GM12875 (cell line): ENCODE data around the gene DTX4.
A peak's percentile ranks its signal among the peaks of the same experiment; 100 is the strongest.

ENCODE experiments used
- H3K4me3 ChIP-seq: one replicate; pipeline ENCODE4 v1.5.1; 2011; ENCODE audit warnings: low read depth, low read length, control low read depth
- CTCF ChIP-seq: IDR thresholded peaks from 2 replicates; pipeline ENCODE4 v1.5.1; 2011; ENCODE audit warnings: low read depth, mild to moderate bottlenecking, control low read depth, inconsistent platforms, low read length, moderate library complexity, borderline replicate concordance; ENCODE audit not compliant: insufficient read depth

The DTX4 gene

DNA sequence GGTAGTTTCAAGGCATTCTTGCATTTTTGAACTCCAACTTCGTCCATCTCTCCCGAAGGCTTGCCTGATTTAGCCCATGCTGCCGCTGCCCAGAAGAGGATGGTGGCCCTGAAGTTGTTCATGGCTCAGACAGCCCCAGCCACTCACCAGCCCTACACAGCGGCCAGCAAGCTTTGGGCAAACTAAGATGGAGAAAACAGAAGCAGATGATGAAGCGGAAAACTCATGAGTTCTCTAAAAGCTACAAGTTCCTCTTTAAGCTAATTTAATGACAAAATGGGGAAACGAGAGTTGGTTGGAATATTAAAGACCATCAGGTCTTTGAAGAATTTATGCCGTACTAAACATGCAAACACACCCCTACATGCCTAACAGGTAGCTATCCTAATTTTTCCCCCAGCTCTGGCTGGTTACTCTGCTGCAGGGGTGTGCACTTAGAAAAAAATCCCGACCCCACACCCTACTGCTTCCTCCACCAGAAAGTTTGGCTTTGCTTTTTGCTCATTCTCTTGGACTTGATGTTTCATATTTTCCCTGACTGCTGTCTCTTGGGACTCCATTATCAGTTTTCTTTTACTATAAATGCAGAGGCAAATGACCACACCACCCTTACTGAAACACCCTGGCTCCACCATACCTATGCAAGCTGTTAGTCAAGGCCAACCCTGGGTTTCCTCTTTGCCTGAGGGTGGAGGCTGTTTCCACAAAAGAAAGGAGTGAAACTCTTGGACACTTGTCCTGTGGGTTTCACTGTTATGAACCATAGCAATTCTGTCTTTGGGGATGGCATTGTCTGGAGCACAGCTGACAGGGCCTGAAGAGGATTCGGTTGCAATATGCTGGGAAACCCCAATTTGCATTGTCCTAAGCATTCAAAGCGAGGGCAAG, 41.1 kb downstream of the DTX4 start, which contains the start of gene MPEG1:
TSS of gene MPEG1 (minus strand) at position 184 of the 888 bp plus-strand sequence. CDS start at position 122, 62 bp downstream.
- peak within 1 kb of the TSS; percentile 67 for H3K4me3 ChIP-seq
- no peak for TF ChIP-seq CTCF

- no peak for TF ChIP-seq CTCF
- H3K4me3 ChIP-seq = no peak overlapping the region
Observed at GRCh38 chr11:59214141-59214893, 42.4 kb downstream of the DTX4 start.

DNA sequence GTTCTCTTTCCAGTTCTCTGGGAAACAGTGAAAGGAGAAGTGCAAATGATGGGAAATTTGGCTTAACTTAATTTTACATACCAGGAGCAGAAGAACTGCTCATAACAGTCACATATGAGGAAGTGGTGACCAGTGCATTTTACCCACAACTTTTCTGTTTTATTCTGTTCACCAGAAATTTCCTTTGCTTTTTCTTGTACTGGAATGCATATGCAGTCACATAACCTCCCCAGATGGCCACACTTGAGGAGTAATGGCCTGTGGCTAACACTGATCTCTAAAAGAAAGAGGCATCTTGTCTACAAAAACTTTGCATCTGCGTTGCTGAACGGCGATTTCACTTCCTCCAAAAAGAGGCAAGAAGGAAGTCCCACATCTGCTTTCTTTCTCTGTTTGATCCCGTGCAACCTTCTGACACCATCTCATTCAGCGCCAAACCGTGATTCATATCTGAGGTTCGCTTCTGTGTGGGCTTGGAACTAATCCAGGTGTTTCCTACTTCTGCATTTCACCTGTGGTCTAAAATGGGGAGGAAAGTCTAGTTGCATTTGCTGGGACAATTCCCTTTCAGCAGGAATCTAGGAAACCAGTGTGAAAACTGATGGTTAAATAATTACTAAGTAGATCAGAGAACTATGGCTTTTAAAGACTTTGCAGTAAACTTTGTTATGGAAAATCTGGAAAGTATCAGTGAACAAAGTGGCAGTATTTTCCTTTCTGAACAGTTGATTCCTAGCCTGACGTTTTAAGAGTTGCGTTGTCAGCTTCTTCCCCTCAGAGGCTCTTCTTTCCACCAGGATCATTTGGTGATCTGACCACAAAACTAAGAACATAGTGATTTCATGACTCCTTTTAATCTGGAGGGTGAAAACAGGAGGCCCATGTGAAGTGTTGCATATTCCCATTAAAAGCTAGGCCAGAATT, 45.0 kb downstream of the DTX4 start:
- no peak for TF ChIP-seq CTCF
- no peak overlapping the region for H3K4me3 ChIP-seq

GRCh38 chr11:59218319-59218718, 46.4 kb downstream of the DTX4 start:
- no peak for TF ChIP-seq CTCF
- no peak overlapping the region for H3K4me3 ChIP-seq

DNA sequence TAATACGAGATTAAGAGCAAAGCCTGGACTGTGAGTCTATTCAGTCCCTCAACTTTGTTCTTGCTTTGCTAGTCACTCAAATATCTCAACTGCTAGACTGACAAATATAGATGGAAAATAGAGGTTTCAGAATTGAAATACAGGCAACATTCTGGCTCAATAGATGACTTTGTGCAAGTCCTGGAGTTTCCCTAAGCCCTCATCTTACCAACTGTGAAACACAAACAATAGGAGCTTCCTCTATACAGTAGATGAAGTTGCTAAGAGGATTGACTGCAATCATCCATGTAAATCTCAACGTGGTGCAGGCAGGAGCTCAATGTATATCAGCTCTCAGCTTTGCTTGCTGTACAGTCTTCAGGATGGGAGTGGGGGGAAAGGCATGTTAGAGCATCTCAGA, 47.0 kb downstream of the DTX4 start:
- no peak for TF ChIP-seq CTCF
- no peak overlapping the region for H3K4me3 ChIP-seq

DNA sequence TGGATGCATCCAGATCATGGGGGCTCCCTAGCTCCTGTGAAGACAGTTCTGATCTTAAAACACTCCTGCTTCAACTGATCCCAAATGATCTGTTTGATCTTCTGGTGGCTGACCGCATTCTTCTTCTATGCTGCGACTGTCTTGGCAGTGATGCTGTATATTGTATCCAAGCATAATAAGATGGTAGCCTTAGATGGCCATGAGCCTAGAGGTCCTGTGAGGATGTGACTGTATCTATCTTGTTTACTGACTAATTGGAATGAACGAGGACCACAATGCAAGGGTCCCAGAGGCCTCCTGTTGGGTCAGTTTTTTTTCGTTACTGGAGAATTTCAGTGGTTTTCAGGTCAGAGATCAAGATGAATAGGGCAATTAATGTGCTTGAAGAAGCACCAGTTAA, 47.9 kb downstream of the DTX4 start:
- no peak for TF ChIP-seq CTCF
- H3K4me3 ChIP-seq = no peak overlapping the region
